Suppressor macrophage treated with lipopolysaccharide for 4 hours (primary cell): ENCODE results near the gene CRKL.
"Not testable (repeated sequence)": the region's sequence is repeated elsewhere in the genome, so short reads cannot be mapped to it uniquely, and the experiment has no call there.

Experiments
- DNase-seq: peaks from one replicate; pipeline ENCODE4 v3.0.0-alpha.2; 2020

CRKL gene

GRCh38 chr22:20935049-20935448, 17.8 kb downstream of the CRKL start:
- DNase-seq = not testable (repeated sequence)

- not testable (repeated sequence) for DNase-seq
Observed at GRCh38 chr22:20935780-20936539, 18.8 kb downstream of the CRKL start.

GRCh38 chr22:20937031-20937793, 20.0 kb downstream of the CRKL start:
- no peak for DNase-seq

DNA sequence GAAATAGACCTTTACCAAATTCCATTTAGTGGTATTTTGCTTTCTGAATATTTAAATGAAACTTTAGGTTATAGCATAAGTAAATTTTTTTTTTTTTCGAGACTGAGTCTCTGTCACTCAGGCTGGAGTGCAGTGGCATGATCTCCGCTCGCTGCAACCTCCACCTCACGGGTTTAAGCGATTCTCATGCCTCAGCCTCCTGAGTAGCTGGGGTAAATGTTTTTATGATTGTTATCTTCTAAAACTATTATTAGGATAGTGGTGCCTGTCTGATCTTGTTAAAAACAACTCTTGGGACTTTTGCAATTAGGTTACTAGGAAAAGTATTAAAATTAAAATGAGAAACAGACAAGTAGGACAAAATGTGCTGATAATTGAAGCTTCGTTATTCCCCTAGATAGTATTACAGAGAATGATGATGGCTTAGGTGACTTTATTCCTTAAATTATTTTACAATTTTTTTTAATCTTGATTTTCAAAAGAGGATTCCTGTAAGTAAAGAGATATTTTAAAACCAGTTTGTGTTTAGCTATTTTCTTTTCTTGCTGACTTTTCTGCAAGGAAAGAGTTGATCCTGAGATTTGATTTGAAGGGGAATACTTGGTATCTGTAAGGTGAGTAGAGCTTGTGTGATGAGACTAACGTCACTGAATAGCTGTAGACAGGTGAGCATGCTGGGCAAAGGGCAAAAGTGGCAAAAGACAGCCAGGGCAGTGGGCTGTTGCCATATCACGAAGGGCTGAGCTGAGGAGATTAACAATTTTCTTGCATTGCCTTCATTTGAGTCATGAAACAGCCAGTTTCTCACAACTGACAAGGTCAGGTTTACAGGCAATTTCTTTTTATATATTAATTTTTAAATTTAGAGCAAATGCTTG, 20.8 kb downstream of the CRKL start:
- no peak for DNase-seq

- DNase-seq = not testable (repeated sequence)
Observed at GRCh38 chr22:20939457-20940185, 22.4 kb downstream of the CRKL start.

DNA sequence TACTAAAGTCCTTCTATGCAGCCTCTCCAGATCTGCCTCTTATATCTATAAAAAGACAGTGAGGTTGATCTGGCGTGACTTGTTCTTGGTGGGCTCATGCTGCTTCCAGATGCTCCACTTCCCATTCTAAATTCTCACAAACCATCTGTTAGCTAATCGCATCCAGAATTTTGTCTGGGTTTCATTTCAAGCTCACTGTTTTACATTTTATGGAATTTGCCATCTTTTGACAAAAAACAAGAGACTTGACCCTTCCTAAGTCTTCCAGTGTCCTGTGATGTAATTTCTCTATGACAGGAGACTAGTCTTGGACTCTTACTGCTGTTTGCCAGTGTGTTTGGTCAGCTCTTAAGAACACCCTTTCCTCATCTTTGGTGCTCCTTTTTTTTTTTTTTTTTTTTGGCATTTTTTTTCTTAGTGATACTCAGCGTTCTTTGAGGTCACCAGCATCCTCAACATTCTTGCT, 23.0 kb downstream of the CRKL start:
- no peak for DNase-seq

DNA sequence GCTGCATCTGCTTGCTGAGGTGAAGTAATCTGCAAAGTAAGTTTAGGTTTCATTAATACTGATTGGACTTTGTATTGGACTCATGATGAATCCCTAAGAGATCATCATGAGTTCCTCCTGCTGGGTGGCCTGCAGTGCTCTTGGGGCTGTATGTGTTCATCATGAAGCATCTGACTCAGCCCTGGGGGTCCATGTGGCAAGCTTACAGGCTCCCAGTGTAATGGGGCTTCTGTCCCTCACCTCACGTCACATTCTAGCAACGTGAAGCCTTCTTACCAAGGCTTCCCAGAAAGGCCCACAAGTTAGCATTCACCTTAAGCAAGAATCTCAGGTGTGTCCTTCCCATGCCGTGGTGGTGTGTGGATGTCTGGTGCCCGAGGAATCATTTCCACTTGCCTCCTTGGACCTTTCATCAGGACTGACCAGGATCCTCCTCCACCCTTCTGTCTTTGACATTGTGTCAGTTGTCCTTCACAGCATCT, 23.7 kb downstream of the CRKL start:
- no peak for DNase-seq

DNA sequence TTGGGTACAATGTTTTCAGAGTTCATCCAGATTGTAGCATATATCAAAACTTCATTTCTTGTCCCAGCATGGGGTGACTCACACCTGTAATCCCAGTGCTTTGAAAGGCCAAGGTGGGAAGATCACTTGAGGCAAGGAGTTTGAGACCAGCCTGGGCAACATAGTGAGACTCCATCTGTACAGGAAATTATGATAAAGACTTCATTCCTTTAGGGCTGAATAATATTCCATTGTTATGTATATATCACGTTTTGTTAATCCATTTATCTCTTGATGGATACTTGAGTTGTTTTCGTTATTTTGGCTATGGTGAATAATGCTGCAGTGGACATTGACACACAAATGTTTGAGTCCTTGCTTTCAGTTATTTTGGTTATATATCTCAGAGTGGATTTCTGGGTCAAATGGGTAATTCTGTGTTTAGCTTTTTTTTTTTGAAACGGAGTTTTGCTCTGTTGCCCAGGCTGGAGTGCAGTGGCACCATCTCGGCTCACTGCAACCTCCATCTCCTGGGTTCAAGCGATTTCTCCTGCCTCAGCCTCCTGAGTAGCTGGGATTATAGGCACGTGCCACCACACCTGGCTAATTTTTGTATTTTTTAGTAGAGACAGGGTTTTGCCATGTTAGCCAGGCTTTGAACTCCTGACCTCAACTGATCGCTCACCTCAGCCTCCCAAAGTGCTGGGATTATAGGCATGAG, 25.1 kb downstream of the CRKL start:
- DNase-seq = not testable (repeated sequence)

GRCh38 chr22:20943104-20943933, 26.1 kb downstream of the CRKL start:
- DNase-seq = no peak

DNA sequence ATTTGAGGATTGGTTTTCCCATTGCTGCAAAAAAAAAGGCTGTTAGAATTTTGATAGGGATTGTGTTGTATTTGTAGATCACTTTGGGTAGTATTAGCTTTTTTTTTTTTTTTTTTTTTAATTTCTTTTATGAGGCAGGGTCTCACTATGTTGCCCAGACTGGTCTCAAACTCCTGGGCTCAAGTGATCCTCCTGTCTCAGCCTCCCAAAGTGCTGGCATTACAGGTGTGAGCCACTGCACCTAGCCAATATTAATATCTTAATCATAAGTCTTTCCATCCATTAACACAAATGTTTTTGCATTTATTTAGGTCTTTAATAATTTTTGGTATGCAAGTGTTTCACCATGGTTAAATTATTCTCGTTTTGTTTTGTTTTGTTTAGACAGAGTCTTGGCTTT, 26.8 kb downstream of the CRKL start:
- no peak for DNase-seq

GRCh38 chr22:20945578-20945934, 28.3 kb downstream of the CRKL start:
- DNase-seq = no peak

DNA sequence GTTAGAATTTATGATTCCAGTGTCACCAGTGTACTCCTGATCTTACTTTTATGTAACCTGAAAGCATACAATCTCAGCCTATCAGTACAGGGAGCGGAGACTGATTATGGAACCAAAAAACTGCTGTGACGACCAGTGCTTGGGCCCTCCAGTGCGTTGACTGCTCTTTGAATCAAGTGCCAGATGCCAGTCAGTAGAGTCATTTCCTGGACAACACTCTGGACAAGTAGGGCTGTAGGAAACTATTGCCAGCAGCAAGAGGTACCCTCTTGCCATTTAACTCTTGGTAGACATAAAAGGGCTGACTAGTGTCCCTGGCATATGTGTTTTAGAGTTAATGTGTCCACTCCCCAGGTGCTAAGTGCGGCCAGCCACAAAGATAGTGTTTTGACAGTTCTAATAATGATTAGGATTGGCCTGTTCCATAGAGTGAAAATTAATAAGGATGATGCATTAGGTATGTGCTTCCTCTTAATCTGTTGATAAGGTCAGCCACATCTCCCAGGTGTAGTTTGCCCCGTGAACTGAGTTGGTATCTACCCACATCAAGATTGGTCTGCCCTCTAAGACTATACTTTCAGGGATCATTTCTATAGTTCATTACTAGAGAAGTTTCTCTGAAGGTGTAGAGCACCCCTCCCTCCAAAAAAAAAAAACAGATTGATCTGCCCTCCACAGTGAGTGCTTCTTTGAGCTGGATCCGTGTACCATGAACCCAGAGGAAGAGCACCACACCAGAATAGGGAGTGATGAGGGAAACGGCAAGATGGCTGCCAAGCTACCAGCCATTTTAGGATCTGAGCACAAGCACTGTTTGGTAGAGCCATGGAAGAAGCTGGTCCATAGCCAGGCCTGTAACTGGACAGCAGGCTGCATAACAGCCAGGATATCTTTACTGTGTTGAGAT, 29.1 kb downstream of the CRKL start:
- no peak for DNase-seq

GRCh38 chr22:20946991-20947390, 29.8 kb downstream of the CRKL start:
- DNase-seq = no peak

GRCh38 chr22:20948450-20948849, 31.2 kb downstream of the CRKL start:
- no peak for DNase-seq

- DNase-seq = no peak
Observed at GRCh38 chr22:20948989-20949388, 31.8 kb downstream of the CRKL start.

DNA sequence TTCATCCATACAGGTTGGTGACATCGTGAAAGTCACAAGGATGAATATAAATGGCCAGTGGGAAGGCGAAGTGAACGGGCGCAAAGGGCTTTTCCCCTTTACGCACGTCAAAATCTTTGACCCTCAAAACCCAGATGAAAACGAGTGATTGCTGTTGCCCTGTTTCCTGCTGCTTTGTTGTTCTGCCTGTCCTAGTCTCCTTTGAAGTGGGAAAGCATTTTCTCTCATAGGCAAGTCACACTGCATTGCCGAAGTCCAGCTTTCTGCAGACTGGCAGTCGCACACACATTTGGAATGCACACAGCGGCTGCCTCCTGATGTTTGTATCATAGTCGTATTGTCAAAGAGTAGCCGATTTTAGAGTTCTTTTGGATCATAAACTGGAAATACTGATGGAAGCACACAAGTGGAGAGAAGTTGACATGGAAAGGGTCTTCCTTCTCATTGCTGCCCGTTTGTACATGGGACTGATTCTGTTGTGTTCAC, 32.5 kb downstream of the CRKL start:
- no peak for DNase-seq

DNA sequence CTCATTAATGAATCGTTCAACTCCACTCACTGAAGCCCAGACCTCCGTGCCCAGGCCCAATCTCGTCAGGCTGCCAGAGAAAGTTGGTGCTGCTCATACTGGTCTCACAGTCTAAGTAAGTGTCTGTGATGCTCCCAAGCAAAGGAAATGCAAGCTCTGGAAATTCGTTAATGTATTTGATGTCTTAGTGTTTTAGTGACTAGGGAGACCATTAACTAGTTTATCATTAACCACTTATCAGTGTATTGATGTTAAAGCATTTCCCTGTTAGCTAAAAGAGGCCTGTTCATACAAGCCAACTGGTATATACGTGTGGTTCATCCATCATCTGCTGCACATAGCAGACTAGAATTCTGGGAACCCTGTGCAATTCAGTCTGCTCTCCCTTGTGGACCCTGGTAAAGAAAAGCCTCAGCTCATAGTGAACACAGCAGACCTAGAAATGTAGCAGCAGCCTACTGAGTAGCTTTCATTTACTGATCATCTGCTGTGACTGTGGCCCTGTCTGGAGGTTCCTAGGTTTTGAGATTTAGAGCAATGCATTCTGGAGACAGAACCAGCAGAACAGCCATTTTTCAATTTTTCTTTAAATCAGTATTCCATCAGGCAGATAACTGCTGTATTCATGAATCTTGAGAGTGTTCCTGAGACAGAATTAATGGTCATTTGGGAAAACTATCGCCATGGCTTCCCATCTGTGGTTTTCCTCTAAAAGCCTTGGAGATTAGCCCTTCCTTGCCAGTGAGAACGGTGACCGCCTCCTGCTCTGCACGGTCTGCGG, 34.1 kb downstream of the CRKL start:
- DNase-seq = no peak

DNA sequence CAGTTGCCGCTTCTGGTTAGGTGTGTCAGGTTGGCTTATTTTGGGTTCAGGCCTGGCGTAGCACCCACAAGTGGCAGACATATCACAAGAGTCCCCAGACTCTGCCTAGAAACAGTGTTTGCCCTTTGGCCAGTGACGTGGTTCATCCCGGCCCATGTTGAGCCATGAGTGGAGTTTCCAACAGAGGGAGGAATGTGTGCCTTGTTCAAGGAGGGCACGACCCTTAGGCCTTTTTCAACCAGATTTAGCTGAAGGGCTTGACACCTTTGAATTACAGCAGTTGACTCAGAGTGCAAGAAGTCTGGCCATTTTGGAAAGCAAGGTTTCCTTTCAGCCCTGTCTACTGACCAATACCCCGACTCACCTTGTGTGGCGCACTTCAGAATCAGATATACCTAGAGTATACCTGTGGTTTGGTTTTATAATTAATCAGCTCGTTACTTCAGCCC, 34.7 kb downstream of the CRKL start:
- DNase-seq = no peak
